Measurements from ENCODE around the gene CCSER2. TPM values are rescaled to one million over a fixed set of nuclear protein-coding genes. Genes with fewer than 3 reads are reported as not detected.
"Not testable (repeated sequence)": the region's sequence is repeated elsewhere in the genome, so short reads cannot be mapped to it uniquely, and the experiment has no call there.

CCSER2 gene
- total RNA-seq, 1 donor from 2014 or later = 36.6 TPM

DNA sequence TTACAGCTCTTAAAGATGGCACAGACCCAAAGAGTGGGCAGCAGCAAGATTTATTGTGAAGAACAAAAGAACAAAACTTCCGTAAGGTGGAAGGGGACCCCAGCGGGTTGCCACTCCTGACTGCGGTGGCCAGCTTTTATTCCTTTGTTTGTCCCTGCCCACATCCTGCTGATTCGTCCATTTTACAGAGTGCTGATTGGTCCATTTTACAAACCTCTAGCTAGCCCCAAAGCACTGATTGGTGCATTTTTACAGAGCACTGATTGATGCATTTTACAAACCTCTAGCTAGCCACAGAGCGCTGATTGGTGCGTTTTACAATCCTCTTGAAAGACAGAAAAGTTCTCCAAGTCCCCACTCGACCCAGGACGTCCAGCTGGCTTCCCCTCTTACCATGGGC lies 16.8 kb upstream of the CCSER2 start:
- DNase-seq = no peak

DNA sequence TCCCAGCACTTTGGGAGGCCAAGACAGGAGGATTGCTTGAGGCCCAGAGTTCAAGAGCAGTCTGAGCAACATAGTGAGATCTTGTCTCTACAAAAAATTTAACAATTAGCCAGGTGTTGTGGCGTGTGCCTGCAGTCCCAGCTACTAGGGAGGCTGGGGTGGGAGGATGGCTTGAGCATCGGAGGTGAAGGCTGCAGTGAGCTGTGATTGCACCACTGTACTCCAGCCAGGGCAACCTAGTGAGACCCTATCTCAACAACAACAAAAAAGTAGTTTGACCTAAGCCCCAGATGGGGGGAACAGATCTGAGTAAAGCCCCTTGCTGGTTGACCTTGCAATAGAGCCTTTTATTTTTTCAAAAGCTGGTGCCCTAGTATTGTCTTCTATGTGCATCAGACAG lies 15.6 kb upstream of the CCSER2 start:
- DNase-seq = no peak

DNA sequence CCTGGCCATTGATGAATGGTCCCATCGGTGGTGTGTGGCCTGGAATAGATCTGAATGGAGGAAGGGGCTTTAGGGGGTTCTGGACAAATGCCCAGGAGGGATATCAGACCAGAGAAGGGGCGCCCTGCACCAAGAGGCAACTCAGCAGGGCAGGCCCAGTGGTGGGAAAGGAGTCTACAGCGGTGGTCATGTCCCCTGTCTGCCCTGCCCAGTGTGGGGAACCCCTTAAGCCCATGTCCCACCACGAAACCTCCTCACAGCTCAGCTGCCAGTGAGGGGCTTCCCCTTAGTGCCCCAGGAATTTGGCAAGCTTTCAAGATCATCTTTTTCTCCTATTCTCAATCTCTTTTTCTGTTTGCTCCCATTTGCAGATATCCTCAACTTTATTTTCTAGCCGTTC lies 14.1 kb upstream of the CCSER2 start:
- no peak for DNase-seq

DNA sequence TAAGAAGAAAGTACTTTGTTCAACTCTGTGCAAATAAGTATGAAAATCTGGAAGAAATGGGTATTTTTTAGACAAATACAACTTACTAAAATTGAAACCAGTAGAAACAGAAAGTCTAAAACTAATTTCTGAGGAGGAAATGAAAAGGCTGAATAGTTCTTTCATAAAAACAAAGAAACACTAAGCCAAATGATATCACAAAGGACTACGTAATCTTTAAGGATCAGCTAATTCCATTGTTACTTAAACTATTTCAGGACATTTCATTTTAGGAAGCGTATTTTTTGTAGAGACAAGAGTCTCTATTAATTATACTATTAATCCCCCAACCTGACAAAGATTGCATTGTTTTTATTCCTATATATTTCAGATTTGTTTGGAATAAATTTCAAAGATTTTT lies 11.2 kb upstream of the CCSER2 start:
- no peak for DNase-seq

DNA sequence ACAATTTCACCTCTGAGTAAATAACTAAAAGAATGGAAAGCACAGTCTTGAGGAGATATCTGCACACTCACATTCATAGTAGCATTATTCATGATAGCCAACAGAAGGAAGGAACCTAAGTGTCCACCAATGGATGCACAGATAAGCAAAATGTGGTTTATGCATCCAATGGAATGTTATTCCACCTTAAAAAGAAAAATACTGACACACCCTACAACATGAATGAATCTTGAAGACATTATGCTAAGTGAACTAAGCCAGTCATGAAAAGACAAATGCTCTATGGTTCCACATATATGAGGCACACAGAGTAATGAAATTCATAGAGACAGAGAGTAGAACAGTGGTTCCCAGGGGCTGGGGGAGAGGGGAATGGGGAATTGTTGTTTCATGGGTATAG lies 6.5 kb upstream of the CCSER2 start:
- no peak for DNase-seq

DNA sequence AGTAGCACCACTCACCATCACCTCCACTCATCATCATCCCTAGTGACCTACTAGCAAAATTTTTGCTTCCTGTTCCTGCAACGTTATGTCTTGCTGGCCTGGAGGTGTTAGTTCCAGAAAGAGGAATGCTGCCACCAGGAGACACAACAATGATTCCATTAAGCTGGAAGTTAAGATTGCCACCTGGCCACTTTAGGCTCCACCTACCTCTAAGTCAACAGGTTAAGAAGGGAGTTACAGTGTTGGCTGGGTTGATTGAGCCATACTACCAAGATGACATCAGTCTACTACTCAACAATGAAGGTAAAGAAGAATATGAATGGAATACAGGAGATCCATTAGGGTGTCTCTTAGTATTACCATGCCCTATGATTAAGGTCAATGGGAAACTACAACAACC lies 4.8 kb upstream of the CCSER2 start:
- DNase-seq = not testable (repeated sequence)

DNA sequence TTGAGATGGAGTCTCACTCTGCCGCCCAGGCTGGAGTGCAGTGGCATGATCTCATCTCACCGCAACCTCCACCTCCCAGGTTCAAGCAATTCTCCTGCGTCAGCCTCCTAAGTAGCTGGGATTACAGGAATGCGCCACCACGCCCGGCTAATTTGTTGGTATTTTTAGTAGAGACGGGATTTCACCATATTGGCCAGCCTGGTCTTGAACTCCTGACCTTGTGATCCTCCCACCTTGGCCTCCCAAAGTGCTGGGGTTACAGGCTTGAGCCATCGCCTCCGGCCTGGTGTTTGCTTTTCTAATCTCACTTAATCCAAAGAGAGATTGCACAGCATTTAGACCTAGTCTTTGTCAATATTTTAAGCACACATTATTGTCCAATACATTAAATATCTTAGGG lies 1.4 kb upstream of the CCSER2 start:
- DNase-seq = not testable (repeated sequence)

DNA sequence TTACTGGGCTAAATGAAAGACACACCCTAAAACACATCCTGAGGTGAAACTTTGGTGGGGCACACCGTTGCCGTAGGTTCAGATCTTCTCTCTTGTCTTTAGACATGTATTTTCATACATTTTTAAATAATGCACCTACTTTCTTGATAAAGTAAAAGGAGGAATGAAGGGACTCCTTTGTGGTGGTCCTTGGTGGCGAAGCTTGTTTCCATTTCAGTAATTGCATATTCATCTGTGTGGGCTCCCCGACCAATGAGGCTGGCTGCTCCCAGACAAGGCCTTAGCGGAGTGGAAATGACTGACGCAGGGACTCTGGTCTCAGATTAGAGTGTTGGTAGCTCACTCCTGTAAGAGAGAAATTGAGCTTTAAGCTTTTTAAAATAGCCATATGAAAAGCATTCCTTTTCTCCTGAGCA lies 815 bp downstream of the CCSER2 start:
- no peak for DNase-seq

DNA sequence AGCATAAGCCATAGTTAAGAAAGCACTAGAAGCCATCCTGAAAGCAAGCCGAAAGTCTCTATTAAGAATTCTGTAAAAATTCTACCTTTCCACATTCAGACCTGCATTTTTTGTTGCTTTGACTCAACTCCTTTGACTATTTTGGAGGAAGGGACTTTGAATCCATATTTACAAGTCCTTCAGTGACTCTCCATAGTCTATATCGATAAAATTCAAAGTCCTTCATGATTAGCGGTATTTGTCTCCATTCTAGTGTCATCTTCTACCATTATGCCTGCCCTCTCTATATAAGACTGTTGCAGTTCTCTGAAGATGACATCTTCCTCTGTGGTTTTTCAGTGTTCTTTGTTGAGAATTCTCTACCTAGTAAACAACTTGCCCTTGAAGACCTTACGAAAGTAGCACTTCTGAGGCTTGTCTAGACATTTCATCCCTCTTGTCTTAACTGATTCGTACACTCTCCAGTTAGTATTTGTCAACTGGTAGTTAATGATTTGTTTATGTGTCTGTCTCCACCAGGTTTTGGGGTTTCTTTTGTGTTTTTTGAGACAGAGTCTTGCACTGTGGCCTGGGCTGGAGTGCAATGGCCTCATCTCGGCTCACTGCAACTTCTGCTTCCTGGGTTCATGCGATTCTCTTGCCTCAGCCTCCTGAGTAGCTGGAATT lies 1.7 kb downstream of the CCSER2 start:
- no peak for DNase-seq

DNA sequence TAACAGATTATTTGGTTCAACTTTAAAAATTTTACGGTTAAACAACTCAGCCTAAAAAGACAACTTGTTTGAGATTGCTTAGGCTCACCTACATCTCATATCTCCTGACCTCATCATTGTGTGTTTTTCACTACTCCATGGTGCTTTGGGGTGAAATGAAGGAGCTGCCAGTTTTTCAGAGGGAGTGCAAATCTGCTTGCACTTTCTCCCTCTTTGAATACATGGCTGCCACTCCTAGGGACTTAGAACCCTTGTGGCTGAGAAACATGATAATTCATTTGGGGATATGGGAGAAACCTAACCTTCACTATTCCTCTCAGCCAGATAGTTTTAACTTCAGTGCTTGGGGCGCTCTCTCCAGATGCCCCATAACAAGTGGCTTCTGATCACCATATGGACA lies 2.7 kb downstream of the CCSER2 start:
- no peak for DNase-seq

DNA sequence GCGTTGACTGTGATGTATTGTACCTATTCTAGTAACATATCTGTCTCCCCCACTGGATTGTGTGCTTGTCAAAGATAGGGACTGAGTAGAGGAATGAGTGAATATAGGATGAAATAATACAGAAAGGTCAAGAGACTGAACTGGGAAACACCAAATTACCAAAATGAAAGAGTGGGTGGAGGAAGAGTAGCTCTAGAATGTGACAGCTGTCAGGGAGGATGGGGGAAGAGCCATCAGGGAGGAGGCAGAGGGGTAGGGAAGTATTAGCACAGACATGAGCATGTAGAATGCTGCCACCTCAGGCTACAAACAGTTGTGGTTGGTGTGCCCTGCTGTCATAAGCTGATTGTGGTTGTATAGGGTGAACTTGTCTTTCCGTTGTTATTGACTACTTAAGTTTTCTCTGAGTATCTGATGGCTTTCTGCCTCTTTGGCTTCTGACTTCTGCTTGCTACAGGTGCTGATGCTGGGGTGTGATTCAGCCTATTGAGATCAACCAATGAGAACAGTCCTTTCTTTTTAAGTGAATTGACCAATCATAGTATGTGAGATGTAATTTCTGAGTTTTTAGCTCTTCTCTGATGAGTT lies 5.6 kb downstream of the CCSER2 start:
- DNase-seq = no peak

DNA sequence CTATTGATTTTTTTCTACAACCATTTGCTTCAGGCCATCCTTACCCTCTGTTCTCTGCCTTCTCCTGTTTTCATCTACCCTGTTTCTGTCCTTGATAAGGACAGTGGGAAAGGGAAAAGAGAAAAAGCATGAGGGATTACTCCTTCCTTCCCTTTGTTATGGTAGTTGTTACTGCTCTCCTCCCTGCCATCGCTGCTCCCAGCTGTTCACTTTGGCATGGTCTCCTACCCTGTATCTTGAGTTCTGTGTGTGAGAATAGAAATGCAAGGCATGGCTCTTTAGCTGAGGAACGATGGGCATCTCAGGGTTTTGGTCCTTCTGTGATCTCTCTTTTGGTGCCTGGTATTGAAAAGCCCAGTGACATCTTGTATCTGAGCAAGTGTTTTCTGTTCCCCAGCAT lies 6.4 kb downstream of the CCSER2 start:
- DNase-seq = no peak

DNA sequence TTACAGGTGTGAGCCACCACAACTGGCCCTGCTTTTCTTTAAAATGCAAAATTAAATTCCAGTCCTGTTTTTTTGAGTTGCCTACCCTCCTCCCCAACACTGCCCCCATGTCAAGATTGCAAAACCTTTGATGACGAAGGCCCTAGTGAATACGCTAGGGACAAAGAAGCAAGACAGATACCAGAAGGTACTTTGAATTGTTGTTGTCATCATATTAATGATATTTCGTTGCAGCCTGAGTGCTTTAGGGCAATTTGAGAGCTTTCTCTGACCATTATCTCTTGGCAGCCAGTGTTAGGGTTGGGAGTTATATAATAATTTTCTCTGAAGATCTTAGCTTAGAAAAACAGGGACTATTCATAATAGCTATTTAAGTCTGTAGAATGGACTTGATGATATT lies 7.1 kb downstream of the CCSER2 start:
- no peak for DNase-seq

DNA sequence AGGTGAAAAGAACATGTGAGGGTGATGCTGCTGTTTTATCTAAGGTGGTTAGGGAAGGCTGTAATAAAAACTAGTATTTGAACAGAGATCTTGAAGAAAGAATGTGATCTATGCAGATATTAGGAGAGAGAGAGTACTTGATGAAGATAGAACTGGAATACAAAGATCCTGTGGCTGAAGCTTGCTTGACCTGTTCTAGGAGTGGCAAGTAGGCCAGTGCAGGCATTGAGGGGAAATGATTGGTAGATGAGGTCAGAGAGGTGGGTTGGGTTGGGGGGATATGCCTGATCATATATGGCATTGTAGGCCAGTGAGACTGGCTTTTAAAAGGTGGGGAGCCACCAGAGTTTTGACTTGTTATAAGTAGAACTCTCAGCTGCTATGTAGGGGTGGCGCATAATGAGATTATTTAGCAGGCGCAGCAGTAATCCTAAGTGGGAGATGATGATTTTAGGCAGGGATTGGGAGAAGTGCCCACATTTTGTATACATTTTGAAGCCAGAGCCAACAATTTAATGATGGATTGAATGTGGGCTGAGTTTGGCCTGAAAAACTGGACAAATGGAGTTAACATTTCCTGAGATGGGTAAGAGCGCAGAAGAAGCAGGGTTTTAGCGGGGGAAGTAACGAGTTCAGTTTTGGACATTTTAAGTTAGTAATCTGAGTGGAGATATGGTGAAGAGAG lies 8.2 kb downstream of the CCSER2 start:
- no peak for DNase-seq

DNA sequence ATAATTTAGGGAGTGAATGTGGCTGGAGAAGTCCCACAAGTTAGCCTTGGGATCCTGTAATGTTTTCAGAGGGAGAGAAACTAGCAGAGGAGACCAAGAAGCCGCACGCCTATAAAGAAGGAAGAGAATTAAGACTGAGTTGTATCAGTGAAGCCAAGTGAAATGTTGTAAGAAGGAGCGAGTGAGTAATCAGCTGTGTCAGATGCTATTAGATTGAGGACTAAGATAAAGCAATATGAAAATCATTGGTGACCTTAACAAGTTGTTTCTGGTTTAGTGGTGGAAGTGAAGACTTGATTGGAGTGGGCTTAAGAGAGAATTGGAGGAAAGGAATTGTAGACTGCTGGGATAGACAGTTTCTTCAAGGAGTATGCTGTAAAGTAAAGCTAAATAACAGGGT lies 8.8 kb downstream of the CCSER2 start:
- DNase-seq = no peak

DNA sequence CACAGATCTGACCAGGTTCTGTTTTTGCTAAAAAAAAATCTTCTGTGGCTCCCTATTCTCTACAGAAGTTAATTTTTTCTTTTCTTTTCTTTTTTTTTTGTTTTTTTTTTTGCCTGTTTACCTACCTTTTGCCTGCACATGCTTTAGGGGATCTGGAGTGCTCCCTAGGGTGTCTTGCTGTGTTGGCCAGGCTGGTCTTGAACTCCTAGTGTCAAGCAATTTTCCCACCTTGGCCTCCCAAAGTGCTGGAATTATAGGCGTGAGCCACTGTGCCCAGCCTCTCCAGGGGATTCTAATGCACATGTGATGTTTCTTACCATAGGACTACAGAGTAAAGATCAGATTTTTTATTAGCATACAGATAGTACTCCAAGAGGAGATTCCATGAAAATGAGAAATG lies 10.6 kb downstream of the CCSER2 start:
- DNase-seq = no peak

DNA sequence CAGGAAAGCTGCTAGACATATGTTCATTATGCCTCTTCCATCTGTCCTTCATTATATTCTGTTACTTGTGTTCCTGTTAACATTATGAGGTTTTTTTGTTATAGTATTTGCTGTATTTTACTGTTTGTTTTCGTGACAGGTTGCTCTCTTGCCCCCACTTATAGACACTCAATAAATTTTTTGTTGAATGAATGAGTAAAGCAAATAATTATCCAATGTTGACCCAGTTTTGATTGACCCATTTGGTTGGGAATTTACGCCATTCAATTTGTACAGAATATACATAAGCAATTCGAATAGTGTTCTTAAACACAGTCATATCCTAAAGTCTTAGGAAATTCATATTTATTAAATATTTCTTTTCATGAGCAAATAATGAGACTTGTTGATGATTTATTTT lies 11.8 kb downstream of the CCSER2 start:
- no peak for DNase-seq

DNA sequence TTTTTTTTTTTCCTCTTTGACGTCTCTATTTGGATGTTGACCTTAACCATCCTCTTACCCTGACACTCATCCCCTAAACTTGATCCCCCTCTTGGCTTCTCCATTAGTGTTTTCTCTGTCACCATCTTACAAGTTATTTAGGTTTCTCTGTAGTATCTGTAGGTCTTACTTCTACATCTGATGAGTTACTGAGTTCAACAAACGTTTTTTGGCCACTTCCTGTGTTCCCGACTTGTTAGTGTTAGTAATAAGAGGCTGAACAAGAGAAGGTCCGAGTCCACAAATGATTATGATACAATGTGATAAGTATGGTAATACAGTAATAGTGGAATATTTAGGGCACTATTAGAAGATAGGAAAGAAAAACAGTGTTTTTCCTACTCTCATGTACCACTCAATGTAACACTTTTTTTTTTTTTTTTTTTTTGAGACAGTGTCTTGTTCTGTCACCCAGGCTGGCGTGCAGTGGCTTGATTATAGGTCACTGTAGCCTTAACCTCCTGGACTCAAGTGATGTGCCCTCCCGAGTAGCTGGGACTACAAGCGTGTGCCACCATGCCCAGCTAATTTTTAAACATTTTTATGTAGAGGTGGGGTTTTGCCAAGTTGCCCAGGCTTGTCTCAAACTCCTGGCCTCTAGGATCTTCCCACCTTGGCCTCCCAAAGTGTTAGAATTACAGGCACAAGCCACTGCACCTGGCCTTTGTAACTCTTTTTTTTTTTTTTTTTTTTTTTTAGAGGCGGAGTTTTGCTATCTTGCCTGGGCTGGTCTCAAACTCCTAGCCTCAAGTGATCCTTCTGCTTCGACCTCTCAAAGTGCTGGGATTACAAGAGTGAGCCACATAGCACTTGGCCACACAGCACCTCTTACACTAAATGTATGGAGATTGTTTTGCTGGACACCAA lies 12.5 kb downstream of the CCSER2 start:
- DNase-seq = no peak

DNA sequence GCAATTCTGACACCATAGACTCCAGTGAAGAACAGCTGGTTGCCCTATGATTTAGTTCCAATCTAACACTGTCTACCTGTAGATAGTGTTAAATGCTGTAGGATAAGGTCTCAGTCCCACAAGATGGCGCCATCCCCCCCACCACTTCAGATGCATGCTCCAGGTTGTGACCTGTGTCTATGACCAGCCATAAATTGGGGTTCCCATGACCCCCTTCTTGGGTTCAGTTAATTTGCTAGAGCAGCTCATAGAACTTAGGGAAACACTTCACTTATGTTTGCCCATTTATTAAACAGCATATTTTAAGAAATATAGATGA lies 13.1 kb downstream of the CCSER2 start:
- no peak for DNase-seq

DNA sequence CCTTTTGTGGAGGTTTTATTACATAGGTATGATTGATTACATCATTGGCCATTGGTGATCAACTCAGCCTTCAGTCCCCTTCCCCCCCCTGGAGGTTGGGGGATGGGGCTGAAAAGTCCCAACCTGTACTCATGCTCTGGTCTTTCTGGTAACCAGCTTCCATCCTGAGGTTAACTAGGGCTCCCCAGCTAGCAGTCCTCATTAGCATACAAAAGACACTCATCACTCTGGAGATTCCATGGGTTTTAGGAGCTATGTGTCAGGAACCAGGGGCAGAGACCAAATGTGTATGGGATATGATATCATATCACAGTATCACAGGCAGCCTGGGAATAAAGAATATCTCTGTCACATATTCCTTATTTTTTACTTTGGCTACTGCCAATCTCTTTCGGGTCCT lies 13.6 kb downstream of the CCSER2 start:
- DNase-seq = no peak

DNA sequence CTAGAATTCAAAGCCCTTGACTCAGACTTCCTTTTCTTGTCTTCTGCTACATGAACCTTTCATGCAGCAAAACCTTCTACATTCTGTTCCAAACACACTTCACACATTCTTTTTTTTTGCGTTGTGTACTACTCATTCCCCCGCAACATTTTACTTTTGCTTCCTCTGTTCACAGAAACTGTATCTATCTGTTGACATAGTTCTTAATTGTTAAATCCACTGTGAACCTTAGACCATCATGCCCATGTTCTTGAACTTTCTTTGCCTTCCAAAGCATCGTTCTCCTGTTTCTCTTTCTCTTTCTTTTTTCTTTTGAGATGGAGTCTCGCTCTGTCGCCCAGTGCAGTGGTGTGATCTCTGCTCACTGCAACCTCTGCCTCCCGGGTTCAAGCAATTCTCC lies 14.2 kb downstream of the CCSER2 start:
- no peak for DNase-seq

DNA sequence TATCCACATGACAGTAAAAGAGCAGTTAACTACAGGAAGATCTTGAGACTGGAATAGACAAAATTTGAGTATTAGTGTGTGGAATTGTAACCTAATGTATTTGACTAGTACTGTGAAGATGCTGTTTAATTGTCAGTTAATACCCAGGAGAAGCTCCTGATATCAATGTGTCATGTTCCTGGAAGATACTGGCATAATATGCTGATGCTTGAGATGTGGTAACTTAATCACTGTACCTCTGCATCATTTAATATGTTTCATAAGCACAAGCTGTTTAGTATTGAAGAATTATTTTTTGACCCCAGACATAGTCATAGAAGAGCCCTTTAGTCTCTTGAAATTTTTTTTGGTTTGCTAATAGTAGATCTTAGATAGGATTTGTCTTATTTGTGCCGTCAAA lies 15.4 kb downstream of the CCSER2 start:
- DNase-seq = no peak

DNA sequence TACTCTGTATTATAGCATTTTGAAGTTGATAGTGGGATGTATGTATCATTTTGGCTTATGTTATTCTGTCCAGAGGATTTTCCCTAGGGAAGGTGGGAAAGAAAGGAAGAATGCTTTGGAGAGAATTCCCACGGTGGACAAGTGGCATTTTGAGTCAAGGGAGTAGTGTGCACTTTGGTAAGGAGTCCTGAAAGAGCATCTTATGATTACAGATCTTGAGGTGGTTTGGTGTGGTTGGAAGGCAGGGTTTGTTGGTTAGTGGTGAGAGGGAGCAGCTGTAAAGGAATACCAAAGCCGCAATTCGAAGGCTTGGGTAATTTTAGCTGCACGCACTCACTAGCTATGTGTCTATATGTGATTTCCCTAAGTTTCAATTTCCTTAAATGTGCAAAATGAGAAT lies 16.1 kb downstream of the CCSER2 start:
- no peak for DNase-seq
